ENCODE data around the gene SLC23A1. TPM values are rescaled to one million over a fixed set of nuclear protein-coding genes. Genes with fewer than 3 reads are reported as not detected.

Gene SLC23A1
- total RNA-seq, 1 donor from 2014 or later = 1.4 TPM

DNA sequence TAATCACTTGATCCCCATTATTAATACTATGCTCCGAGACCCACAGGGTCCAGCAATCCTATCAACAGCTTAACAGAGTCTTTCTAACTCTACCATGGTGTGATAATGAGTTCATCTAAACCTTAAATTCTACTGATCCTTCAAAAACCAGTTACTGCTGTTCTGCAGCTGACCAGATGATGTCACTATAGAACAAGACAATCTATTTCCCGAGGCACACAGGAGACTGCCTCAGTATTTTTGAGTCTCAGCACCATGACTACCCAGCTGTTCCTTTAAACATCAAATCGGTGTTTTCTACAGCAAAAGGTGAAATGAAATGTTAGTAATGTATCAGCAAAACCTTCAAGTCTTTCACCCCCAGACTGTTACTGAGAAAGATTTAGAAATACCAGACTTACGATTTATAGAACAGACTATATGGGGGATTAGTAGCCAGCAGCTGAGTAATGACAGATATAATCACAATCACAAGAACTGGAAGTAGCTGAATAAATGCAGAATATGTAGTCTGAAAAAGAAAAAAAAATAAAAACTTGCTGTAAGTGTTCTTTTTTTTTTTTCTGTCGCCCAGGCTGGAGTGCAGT lies 39.3 kb upstream of the SLC23A1 start:
- TF ChIP-seq, protein P1, sequence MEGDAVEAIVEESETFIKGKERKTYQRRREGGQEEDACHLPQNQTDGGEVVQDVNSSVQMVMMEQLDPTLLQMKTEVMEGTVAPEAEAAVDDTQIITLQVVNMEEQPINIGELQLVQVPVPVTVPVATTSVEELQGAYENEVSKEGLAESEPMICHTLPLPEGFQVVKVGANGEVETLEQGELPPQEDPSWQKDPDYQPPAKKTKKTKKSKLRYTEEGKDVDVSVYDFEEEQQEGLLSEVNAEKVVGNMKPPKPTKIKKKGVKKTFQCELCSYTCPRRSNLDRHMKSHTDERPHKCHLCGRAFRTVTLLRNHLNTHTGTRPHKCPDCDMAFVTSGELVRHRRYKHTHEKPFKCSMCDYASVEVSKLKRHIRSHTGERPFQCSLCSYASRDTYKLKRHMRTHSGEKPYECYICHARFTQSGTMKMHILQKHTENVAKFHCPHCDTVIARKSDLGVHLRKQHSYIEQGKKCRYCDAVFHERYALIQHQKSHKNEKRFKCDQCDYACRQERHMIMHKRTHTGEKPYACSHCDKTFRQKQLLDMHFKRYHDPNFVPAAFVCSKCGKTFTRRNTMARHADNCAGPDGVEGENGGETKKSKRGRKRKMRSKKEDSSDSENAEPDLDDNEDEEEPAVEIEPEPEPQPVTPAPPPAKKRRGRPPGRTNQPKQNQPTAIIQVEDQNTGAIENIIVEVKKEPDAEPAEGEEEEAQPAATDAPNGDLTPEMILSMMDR (IDR thresholded peaks at IDR 0.05) = peak; percentile 86
- peaks cover 57% of the 10 kb centered on the region for H3K36me3 ChIP-seq
- H3K27me3 ChIP-seq (ENCODE audit: low read depth) = no peaks in the 10 kb centered on the region
- H3K9me3 ChIP-seq = no peaks in the 10 kb centered on the region
- no peak overlapping the region for H3K27ac ChIP-seq
- DNase-seq = no peak
- intact Hi-C loops (cut with DNase I) = loop anchor here (10.0 kb wide), 1 partner anchor 92 kb away; no protein-coding TSS in a partner anchor
- peaks cover 20% of the 10 kb centered on the region for H3K4me1 ChIP-seq
- peak; percentile 86 to 87 for ATAC-seq
- H3K4me3 ChIP-seq = no peak overlapping the region

DNA sequence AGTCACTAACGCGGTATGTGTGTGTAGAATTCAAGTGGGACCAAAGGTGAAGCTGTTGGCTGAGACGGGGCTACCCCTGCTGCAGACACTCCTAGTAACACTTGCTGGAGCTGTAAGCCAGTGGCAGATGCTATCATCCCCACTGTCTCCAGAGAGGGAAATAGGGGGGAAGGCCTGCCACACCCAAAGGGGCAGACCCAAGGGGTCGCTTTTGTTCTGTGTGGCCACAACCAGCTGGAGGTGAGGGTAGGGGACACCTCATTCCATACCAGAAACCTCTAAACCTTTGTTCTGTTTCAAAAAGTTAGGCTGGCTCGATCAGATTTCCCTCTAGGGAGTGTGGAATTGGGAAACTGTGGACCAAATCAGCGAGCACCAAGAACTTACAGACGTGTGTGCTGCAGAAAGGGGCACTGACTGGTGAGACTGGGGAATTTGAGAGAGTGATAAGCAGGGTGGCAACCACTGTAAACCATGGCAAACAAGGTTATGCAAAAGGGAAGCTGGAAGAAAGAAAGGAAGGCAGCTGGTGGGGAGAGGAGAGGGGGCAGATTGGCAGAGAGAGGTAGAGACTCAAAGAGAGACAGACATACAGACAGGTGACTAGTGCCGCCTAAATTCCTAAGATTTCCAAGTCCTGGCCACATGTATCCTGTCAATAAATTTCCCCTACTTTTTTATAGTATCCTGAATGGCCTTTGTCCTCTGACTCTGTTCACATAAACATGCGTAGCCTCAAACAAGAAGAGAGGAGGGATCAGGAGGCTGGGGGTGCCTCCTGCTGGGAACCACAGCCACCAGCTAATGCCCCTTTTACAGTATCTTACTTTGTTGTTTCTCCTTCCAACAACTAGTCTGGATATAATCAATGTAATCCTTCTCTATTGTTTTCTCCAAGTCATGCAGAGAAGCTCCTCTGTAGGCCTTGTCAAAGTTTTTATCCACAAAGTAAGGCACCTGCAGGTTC lies 36.4 kb upstream of the SLC23A1 start:
- intact Hi-C loops (cut with DNase I) = loop anchor here (10.0 kb wide), 1 partner anchor 95 kb away; no protein-coding TSS in a partner anchor
- ATAC-seq (no peak), DNase-seq (no peak)
- Histone ChIP-seq H3K9me3 (no peaks in the 10 kb centered on the region), H3K36me3 (peaks cover 31% of the 10 kb centered on the region), H3K27me3 (ENCODE audit: low read depth) (no peaks in the 10 kb centered on the region), H3K4me3 (no peak overlapping the region), H3K4me1 (peaks cover 32% of the 10 kb centered on the region), H3K27ac (peak overlapping the region; percentile 6)
- TF ChIP-seq, protein P1 (IDR thresholded peaks at IDR 0.05) = no peak

DNA sequence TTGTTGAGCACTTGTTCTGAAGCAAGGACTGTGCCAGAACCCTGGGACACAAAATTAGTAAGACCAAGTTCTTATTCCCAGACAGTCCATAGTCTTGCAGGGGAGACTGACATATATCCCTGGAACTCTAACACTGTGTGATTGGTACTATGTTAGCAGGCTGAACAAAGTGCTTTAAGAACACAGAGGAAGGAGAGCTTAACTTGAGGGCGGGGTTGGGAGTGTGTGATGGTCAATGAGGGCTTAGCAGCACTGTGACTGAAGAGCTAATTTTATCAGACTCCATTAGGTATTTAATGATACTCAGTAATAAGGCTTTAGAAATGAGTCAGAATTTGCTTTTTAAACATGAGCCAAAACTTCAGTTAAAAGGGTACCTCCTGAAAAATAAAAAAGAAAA lies 35.7 kb upstream of the SLC23A1 start:
- TF ChIP-seq, protein P1 (IDR thresholded peaks at IDR 0.05) = no peak
- intact Hi-C loops (cut with DNase I) = no loop called here
- Histone ChIP-seq H3K4me3 (no peak overlapping the region), H3K27ac (no peak overlapping the region), H3K4me1 (peaks cover 32% of the 10 kb centered on the region), H3K27me3 (ENCODE audit: low read depth) (no peaks in the 10 kb centered on the region), H3K36me3 (peaks cover 24% of the 10 kb centered on the region), H3K9me3 (no peaks in the 10 kb centered on the region)
- DNase-seq (no peak), ATAC-seq (no peak)

DNA sequence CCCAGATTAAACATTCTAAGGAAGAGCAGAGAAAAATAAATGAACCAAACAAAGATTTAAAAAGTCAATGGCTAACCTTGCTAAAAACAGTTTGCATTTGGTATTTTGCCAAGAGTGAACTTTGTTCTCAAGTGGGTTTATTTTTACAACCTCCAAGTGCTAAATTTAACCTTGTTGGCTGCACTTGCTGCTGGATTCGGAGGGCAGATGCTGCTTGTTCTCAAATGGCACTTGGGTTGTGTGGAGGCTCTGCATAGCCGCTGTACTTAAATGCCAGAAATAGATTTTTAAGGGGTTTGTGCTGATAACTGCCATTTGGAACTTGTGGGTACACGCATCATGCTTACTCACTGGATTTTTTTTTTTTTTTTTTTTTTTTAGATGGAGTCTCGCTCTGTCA lies 34.1 kb upstream of the SLC23A1 start:
- ATAC-seq = peak; percentile 34 to 62
- TF ChIP-seq, protein P1 (IDR thresholded peaks at IDR 0.05) = no peak
- no peak overlapping the region for H3K4me3 ChIP-seq
- no peaks in the 10 kb centered on the region for H3K9me3 ChIP-seq
- H3K27ac ChIP-seq = no peak overlapping the region
- H3K4me1 ChIP-seq = peaks cover 32% of the 10 kb centered on the region
- H3K27me3 ChIP-seq (ENCODE audit: low read depth) = no peaks in the 10 kb centered on the region
- H3K36me3 ChIP-seq = peaks cover 32% of the 10 kb centered on the region
- intact Hi-C loops (cut with DNase I) = no loop called here
- no peak for DNase-seq

DNA sequence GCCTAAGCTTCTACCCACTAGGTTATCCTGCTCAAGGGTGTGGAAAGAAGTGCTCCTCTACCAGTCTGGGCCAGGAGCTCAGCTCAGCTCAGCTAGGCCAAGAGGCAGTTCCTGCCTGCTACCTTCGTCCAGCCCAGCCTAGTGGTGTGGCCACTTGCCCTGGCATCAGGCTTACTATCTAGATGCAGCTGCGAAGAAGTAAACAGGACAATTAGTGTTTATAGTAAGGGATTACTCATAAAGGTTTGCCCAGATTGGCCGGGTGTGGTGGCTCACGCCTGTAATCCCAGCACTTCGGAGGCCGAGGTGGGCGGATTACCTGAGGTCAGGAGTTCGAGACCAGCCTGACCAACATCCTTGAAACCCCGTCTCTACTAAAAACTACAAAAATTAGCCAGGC lies 33.6 kb upstream of the SLC23A1 start:
- Histone ChIP-seq H3K27me3 (ENCODE audit: low read depth) (no peaks in the 10 kb centered on the region), H3K4me3 (no peak overlapping the region), H3K27ac (no peak overlapping the region), H3K4me1 (peaks cover 32% of the 10 kb centered on the region), H3K36me3 (peaks cover 29% of the 10 kb centered on the region), H3K9me3 (no peaks in the 10 kb centered on the region)
- intact Hi-C loops (cut with DNase I) = no loop called here
- no peak for DNase-seq
- ATAC-seq = no peak
- TF ChIP-seq, protein P1 (IDR thresholded peaks at IDR 0.05) = no peak
